GM18520 (cell line): ENCODE results near the gene ANKRD31.

Experiments used
- ATAC-seq: cut with Tn5 transposase; IDR thresholded peaks from one replicate; pipeline ENCODE4 v1.9.1; 2021; ENCODE audit not compliant: unreplicated experiment

ANKRD31 gene

DNA sequence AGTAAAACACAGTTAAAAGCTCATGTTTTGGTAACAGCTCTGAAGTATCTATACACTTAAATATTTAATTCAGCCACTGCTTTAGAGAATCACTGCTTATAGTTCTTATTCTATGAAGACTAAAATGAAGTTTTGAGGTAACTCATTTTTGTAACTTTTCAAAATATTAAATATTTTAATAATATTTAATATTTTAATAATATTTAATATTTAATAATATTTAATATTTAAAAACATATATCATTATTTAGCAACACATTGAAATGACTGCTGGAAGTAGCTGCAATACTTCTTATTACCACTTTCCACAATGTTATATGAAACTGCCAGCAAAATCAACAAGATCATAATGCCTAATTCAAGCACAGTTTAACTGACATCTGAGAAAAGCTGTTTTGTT, 165.6 kb downstream of the ANKRD31 start:
- no peak for ATAC-seq

DNA sequence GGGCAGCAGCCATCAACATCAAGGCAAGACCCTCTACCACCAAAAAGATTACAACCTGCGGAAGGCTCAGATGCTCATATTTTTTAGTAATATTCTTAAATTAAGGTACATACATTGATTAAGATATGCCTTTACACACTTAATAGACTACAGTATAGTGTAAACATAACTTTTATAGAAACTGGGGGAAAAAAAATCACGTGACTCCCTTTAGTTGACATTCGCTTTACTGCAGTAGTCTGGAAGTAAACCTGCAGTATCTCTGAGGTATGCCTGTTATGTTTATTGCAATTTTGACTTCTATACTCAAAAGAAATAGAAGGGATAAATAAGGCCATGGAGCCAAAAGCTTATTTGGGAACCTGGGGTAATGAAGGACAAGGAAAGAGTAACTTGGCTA, 169.2 kb downstream of the ANKRD31 start:
- ATAC-seq, result no peak

- ATAC-seq, result no peak
These were observed 173.7 kb downstream of the ANKRD31 start for GRCh38 chr5:75062925-75063531.

GRCh38 chr5:75059912-75060545, 176.6 kb downstream of the ANKRD31 start:
- ATAC-seq, result no peak

DNA sequence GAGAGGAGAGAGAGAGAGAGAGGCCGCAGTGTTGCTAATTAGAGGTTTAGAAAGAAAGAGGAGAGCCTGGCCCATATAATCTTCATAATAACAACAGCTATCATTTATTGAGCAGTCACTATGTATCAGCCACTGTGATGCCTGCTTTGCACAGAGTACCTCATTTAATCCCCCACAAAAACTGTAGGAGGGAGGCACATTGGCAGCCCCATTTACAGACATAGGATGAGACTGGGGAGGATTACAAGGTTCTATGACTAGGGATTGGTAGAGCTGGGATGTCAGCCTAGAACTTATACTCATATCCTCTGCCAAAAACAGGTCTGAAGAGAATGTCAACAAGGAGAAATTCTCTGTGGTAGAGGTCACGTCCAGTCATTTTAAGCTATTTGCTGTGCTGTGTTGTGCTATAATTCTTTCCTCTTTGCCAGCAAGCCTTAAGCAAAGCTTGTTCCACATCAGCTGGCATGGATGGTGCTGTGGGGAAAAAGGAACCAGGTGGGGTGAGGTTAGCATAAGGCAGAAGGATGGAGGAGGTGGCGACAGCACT, 177.6 kb downstream of the ANKRD31 start:
- ATAC-seq, result no peak

- ATAC-seq, result no peak
These were observed 179.1 kb downstream of the ANKRD31 start for GRCh38 chr5:75057561-75057960.

DNA sequence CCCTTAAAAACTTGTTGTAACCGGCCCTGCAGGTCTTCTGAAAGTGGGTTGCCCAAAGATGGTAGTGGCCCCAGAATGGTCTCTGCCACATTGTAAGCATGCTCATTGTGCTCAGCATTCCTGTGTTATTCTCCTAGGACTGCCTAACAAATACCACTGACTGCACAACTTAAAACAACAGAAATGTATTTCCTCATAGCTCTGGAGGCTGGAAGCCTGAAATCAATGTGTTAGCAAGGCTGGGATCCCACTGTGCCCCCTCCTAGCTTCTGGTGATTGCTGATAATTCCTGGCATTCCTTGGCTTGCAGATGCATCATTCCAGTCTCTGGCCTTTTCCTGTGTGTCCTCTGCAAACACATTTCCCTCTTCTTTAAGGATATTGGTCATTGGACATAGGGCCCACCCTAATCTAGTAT, 180.9 kb downstream of the ANKRD31 start:
- ATAC-seq, result no peak

- no peak for ATAC-seq
These were observed 182.3 kb downstream of the ANKRD31 start for GRCh38 chr5:75054134-75054930.

DNA sequence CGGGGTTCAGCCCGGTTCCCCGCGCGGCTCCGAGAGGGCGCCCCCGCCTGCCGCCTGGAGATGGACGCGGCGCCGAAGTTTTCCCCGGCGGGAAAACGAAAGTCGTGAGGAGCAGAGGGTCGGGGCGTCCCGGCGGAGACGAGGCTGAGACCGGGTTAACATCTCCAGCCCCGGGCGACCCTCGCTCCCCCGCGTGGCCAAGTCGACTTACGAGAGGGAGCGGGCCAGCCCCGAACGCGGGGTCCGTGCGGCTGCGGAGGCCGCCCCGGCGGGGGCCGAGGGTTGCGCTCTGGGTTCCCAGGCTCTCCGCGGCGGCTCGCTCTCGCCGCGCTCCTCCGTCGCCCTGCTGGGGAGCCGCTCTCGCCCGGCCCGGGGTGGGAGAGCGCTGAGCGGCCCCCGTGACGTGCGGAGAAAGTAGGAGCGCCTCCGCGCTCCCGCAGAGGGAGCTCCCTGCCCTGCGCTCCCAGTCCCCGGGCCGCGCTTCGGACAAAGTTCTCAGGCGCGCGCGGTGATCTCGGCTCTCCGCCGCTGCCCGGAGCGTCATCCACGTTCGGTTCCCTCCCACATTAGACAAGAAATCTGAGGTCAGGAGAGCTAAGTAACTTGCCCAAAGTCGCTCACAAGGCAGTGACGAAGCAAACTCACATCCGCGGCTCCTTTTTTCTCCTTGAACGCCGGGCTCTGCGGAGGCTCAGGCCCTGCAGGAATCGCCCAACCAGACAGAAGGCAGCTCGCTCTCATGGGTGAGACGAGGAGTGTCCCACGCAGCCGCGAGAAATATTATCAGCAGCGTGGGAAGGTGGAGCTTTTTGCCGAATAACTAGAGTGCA, 183.2 kb downstream of the ANKRD31 start:
- no peak for ATAC-seq

DNA sequence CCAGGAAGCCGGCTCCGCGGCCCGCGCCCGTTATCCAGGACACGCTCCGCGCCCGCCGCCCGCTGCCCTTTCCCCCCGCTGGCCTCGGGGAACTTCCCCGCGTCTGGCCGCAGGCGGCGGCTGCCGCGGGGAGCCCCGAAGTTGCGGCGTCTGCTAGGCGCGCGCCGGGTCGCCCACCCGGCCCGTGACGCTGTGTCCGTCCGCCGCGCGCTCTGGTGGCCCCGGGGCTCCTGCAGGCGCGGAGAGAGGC, 183.7 kb downstream of the ANKRD31 start:
- no peak for ATAC-seq

DNA sequence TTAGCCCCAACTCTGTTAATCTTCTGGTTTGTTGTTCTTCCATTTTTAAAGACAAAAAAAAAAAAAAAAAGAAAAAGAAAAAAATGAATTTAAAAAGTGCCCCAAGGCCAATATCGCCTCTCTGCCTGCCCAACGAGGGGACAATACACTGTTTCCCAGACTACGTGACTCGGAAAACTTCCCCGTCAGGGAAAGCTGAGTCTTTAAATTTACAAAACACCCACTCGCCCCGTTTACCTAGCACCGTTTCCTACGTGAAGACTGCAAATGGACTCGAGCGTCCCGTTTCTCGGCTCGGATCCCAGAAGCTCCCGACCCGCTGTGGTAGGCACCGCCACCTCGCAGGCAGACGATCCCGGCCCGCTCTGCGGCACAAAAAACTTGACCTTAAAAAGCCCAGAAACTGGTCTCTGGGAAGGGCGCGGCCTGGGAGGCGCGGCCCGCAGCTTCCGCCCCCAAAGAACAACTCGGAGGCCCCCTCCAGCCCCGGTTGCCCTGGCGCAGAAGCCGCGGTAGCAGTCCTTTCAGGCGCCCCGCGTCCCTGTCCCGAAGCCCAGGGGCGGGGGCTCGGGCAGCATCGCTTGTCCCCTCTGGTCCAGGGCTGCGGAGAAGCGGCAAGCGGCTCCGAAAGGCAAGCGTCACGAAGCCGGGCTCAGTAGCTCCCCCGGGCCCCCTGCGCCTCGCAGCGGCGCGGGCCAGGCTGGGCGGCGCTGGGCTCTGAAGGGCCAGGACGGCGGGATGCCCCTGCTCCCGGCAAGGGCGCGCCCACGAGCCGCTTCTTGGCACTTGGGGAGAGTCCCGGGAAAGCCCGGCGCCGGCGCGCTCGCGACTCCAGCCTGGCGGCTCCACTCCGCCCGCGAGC, 184.3 kb downstream of the ANKRD31 start, which contains the start of gene GCNT4:
TSS of gene GCNT4 (minus strand) at position 367 of the 862 bp plus-strand sequence. CDS start 22,521 bp downstream, outside the sequence.
- no peak for ATAC-seq

DNA sequence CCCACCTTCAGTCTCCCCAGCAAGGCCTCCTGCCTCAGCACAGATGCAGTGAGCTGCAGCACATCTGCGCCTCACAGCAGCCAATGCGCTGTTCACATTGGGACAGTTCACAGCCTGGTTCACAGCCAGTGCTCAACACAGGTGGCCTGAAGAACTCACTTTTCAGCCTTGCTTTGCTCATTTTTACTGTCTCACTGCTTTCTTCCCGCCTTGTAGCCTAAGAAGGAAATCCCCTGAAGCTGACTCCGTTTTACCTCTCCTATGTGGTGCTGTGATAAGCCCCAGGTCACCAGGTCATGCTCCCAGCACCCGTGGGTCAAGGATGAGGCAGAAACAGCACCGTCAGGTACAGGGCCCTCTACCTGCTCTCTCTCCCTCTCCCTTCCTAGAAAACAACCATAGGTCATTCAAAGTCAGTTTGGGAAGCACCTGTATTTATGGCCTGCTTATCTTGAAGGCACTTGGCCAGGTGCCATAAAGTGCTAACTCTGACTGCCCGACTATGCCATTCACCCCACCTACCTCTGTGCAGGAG, 185.4 kb downstream of the ANKRD31 start:
- ATAC-seq, result no peak

GRCh38 chr5:75050415-75050814, 186.3 kb downstream of the ANKRD31 start:
- ATAC-seq, result no peak

- ATAC-seq, result no peak
These were observed 187.0 kb downstream of the ANKRD31 start for GRCh38 chr5:75049456-75050351.

GRCh38 chr5:75048457-75048953, 188.2 kb downstream of the ANKRD31 start:
- ATAC-seq, result peak; percentile 38

DNA sequence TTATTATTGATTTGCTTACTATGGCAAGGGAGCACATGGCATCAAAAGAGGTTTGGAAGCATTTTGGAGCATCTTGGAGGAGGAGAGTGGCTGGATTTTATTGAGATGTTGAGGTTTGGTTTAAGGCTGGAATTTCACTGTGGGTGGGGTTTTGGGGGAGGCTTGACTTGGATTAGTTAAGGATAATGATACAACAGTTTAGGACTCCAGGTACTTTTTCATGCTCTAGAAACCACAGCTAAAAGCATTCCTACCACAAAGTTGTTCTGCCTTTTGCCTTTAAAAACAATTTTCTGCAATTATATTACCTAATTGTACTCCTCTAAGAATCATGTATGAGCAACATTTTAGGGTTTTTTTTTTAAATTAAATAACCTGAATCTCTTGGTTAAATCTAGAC, 189.3 kb downstream of the ANKRD31 start:
- ATAC-seq, result no peak

- ATAC-seq, result no peak
These were observed 190.1 kb downstream of the ANKRD31 start for GRCh38 chr5:75046366-75047142.

DNA sequence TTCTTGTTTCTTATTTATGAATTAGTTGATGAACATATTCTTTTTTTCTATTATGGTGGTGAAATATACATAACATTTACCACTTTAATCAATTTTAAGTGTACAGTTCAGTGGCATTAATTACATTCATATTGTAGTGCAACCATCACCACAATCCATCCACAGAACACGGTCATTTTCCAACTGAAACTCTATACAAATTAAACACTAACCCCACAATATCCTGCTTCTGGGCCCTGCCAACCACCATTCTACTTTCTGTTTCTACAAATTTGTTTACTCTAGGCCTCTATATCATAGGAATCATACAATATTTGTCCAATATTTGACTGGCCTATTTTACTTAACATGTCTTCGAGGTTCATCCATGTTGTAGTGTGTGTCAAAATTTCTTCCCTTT, 191.6 kb downstream of the ANKRD31 start:
- no peak for ATAC-seq
